HUES64 (cell line): ENCODE measurements around the gene LTN1.

Experiments
- H3K27ac ChIP-seq: 2 replicates; pipeline ENCODE4 v1.7.0; 2013; ENCODE audit warnings: low read depth, low read length, inconsistent platforms
- H3K27me3 ChIP-seq: 2 replicates; pipeline ENCODE4 v1.6.1; 2013; ENCODE audit warnings: mild to moderate bottlenecking, low read length; ENCODE audit not compliant: insufficient read depth
- H3K36me3 ChIP-seq: 2 replicates; pipeline ENCODE4 v1.6.1; 2013; ENCODE audit warnings: mild to moderate bottlenecking, low read length; ENCODE audit not compliant: insufficient read depth
- H3K4me1 ChIP-seq: 2 replicates; pipeline ENCODE4 v1.6.1; 2013; ENCODE audit warnings: mild to moderate bottlenecking, low read length, moderate library complexity; ENCODE audit not compliant: insufficient read depth
- H3K4me3 ChIP-seq: 2 replicates; pipeline ENCODE4 v1.5.1; 2013; ENCODE audit warnings: mild to moderate bottlenecking, low read length, moderate library complexity
- H3K9ac ChIP-seq: 2 replicates; pipeline ENCODE4 v1.6.1; 2013; ENCODE audit warnings: mild to moderate bottlenecking, low read depth, low read length
- H3K9me3 ChIP-seq: 2 replicates; pipeline ENCODE4 v1.6.1; 2013; ENCODE audit warnings: low read depth, low read length; ENCODE audit not compliant: insufficient read depth
- WGBS: fragments of 150-250, 120-280 bp; methylation state at CpG from one replicate; pipeline ENCODE4 v1.1.7; 2013; ENCODE audit warnings: missing lambda C conversion rate; 5-methylcytosine and 5-hydroxymethylcytosine counted together

LTN1 gene

DNA sequence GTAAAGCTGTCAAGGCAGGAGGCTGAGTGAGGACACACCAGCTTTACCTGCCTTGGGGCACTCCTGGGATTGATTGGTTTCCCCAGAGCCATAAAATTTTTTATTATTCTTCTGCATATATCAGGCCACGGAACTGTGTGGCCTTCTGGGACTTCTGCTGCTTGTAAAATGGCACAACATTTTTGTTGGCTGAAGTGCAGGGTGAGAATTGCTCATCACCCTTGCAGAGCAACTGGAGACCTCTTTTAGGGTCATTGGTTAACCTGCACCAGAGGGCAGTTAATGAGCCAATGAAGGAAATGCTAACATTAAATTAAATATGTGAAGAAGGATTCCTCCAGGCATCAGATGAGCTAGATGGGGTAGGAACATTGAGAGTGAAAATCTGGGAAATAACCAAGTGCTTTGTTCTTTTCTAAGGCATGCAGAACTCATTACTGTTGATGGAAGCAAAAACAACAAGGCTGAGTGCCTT, 87.7 kb downstream of the LTN1 start:
- H3K27me3 ChIP-seq, result no peaks in the 10 kb centered on the region
- 92% methylated on average over 1 of the region's 1 CpG for whole genome bisulfite sequencing
- no peak overlapping the region for H3K4me3 ChIP-seq
- H3K9me3 ChIP-seq, result no peaks in the 10 kb centered on the region
- no peak overlapping the region for H3K9ac ChIP-seq
- H3K36me3 ChIP-seq, result no peaks in the 10 kb centered on the region
- no peaks in the 10 kb centered on the region for H3K4me1 ChIP-seq
- H3K27ac ChIP-seq, result no peak overlapping the region

DNA sequence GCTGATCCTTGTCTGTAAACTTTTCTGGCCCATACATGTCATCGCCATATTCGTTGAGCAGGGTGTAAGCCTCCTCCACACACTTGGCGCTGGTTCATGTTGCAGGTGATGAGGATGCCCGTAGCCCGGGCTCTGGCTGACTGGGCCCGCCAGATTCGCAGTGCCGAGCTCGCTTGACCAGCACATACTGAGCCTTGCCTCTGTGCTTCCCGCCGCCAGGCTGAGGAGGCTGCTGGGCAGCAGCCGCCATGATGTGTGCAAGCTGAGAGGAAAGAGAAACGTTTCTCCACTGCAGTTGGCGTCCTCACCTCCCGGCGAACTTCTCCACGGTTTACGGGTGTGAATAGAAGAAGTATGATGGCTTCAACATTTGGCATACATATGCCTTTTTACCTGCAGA, 89.2 kb downstream of the LTN1 start:
- WGBS, result 91% methylated on average over 18 of the region's 18 CpGs
- H3K9ac ChIP-seq, result no peak overlapping the region
- H3K4me1 ChIP-seq, result no peaks in the 10 kb centered on the region
- H3K9me3 ChIP-seq, result no peaks in the 10 kb centered on the region
- H3K4me3 ChIP-seq, result no peak overlapping the region
- no peak overlapping the region for H3K27ac ChIP-seq
- H3K36me3 ChIP-seq, result no peaks in the 10 kb centered on the region
- no peaks in the 10 kb centered on the region for H3K27me3 ChIP-seq

DNA sequence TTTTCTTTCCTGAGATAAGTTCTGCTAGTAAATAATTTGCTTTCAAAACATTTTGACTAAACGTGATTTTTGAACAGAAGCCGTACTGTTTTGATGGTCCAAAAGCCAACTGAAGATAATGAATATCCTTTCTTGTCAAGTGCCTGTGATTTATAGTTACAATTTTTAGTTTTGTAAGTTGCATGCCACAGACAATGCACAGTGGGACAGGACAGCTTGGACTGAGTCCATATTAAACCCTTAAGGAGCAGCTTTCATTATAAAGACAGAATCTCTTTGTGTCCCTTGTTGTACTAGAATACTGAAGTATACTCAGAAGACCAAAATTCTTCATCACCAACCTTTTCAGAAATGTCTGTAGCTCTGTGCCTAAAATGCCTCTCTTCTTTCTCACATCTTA, 92.2 kb downstream of the LTN1 start:
- 98% methylated on average over 2 of the region's 2 CpGs for WGBS

DNA sequence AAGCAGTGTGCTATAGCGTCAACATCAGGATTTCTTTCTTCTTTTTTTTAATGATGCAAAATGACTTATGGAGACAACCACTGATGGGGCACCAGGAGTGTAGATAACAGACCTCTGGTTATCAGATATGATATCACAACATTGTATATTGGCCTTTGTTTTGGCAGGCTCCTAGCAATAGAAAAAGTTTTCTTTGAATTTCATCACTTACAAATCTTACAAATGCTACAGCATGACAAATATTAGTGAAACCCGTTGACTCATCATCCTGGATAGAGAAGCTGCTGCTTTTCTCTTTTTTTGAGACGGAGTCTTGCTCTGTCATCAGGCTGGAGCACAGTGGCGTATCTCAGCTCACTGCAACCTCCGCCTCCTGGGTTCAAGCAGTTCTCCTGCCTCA, 92.9 kb downstream of the LTN1 start:
- H3K9ac ChIP-seq, result no peak overlapping the region

More for the DNA sequence above, 92.2 kb downstream of the LTN1 start:
- no peaks in the 10 kb centered on the region for H3K4me1 ChIP-seq
- no peaks in the 10 kb centered on the region for H3K9me3 ChIP-seq
- no peak overlapping the region for H3K4me3 ChIP-seq
- H3K27me3 ChIP-seq, result no peaks in the 10 kb centered on the region
- H3K36me3 ChIP-seq, result no peaks in the 10 kb centered on the region
- H3K9ac ChIP-seq, result no peak overlapping the region
- H3K27ac ChIP-seq, result no peak overlapping the region

DNA sequence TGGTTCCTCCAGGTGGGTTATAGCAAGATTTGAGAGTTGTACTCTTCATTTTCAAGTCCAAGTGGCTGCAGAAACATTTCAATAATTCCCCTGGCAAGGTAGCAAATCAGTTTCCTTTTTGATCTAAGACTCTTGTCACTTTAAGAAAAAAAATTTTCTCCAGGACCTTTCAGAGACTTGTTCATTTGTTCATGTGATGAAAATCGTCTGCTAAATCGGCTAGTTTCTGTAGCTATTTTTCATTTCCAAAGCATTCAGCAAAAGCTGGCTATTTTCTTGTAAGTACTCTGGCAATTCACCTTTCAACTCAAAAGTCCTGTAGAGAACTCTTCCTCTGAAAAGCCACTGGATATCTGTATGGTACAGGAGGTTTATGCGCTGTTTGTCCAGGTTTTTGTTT, 93.5 kb downstream of the LTN1 start:
- Histone ChIP-seq H3K4me1 (no peaks in the 10 kb centered on the region), H3K4me3 (no peak overlapping the region), H3K27me3 (no peaks in the 10 kb centered on the region), H3K9me3 (no peaks in the 10 kb centered on the region), H3K9ac (no peak overlapping the region), H3K27ac (no peak overlapping the region), H3K36me3 (no peaks in the 10 kb centered on the region)
- WGBS, result 93% methylated on average over 3 of the region's 3 CpGs

More for the DNA sequence above, 92.9 kb downstream of the LTN1 start:
- 93% methylated on average over 5 of the region's 5 CpGs for WGBS
- H3K27me3 ChIP-seq, result no peaks in the 10 kb centered on the region
- H3K4me1 ChIP-seq, result no peaks in the 10 kb centered on the region
- no peak overlapping the region for H3K4me3 ChIP-seq
- H3K9me3 ChIP-seq, result no peaks in the 10 kb centered on the region
- H3K36me3 ChIP-seq, result no peaks in the 10 kb centered on the region
- H3K27ac ChIP-seq, result no peak overlapping the region

DNA sequence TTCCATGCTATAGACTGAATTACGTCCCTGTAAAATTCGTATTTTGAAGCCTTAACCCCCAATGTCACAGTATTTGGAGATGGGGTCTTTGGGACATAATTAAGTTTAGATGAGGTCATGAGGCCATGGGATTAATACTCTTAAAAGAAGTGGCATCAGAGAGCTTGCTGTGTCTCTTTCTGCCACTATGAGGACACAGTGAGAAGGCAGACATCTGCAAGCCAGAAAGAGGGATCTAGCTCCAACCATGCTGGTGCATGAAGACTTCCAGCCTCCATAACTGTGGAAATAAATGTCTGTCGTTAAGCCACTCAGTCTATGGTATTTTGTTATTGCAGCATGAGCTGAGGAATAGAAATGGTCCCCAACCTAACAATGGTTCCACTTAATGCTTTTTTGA, 99.0 kb downstream of the LTN1 start:
- no peaks in the 10 kb centered on the region for H3K27me3 ChIP-seq
- H3K4me1 ChIP-seq, result no peaks in the 10 kb centered on the region
- H3K4me3 ChIP-seq, result no peak overlapping the region
- no peak overlapping the region for H3K27ac ChIP-seq
- no peaks in the 10 kb centered on the region for H3K9me3 ChIP-seq
- WGBS, result 91% methylated on average over 3 of the region's 3 CpGs
- H3K9ac ChIP-seq, result no peak overlapping the region
- no peaks in the 10 kb centered on the region for H3K36me3 ChIP-seq

DNA sequence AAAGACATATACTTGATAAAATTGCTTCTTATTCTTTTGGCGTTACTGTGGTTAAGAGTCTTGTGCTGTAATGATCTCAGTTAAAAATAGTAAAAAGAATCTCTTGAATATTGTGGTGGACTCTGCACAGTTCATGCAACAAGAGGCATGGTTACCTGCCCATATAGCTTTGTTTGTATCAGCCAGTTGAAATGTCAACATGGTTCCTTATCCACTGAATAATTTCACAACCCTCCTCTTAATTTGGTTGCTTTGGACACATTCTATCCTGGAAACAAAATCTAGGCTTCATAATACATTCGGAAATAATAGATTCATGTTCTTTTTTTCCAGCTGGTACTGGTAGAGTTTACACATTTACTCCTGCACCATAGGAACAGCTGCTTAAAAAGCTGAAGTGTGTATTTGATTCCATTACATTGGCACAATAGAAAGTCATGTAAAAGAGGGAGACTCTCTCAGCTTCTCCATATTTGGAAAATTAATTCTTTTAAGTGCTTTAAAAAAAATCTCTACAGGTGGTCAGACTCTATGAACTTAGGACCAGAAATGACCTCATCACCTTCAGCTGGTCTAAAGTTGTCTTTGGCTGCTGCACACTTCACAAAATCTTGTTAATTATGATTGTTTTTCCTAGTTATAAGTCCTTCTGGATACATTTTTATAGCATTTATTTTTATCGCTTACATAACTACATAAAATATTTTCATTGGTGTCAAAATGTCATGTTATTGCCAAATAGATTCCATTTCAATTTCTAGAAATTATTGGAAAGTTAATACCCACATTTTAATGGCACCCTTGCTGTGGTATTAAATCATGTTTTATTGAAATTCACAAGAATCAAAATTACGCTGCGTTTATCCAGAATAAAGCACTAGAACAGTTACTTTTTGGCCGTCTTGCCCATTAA, 100.2 kb downstream of the LTN1 start:
- H3K27ac ChIP-seq, result no peak overlapping the region
- H3K4me1 ChIP-seq, result no peaks in the 10 kb centered on the region
- no peak overlapping the region for H3K9ac ChIP-seq
- WGBS, result 59% methylated on average over 5 of the region's 6 CpGs
- H3K36me3 ChIP-seq, result no peaks in the 10 kb centered on the region
- no peaks in the 10 kb centered on the region for H3K9me3 ChIP-seq
- no peaks in the 10 kb centered on the region for H3K27me3 ChIP-seq
- no peak overlapping the region for H3K4me3 ChIP-seq

DNA sequence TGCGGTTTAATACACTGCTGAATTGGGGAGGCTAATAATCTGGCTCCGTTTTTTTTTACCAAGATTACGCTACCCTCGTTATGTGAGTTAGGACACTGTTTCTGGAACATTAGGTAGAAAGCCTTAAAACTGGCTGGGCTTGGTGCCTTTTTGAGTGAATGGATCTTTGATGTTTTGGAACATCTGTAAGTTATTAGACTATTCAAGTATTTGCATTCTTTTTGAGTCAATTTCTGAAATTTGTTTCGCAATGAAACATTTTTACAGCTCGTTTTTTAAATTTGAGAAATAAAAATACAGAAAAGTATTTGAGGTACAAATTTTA, 106.9 kb downstream of the LTN1 start:
- H3K4me3 ChIP-seq, result no peak overlapping the region
- H3K27me3 ChIP-seq, result no peaks in the 10 kb centered on the region
- no peak overlapping the region for H3K9ac ChIP-seq
- H3K27ac ChIP-seq, result no peak overlapping the region
- WGBS, result 94% methylated on average over 6 of the region's 6 CpGs
- H3K36me3 ChIP-seq, result peaks cover 21% of the 10 kb centered on the region
- H3K4me1 ChIP-seq, result peaks cover 6% of the 10 kb centered on the region
- H3K9me3 ChIP-seq, result no peaks in the 10 kb centered on the region; the same call in 1 of the 2 replicates

DNA sequence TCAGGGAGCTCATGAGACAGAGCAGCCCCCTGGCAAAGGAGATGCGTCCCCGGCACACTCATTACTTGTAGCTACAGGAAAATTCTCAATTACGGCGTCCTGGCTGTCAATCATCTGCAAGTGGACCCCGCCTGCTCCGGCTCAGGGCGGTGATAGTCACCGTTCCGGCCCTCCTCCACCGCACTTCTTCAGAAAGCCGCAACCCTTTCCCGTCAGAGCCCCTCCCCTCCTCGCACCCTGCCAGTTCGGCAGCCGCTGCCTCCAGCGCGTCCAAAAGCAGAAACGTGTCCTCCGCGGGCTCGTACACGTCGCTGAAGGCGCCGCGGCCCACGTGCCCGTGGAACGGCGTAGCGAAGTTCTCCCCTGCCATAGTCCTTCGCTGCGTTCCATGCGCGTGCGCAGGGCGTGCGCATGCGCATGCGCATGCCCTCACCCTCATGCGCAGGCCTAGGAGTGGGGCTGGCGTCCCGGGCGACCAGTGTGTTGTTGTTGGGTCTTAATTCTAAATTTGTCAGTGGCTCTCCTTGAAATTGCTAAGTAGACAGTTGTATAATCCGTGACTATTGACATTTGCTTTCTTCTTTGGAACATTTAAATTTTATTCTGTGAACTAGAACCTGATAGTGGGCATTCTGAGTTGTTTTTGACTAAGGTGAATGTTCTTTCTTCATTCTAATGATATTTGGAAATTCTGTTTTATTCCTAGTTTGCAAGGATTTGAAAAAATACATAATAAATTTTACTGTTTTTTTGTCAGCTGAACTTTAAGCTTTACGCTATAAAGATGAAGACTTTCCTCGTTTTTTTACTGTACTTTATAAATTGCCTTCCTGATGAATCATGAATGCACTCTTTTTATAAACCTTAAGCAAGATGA, 107.5 kb downstream of the LTN1 start:
- H3K27ac ChIP-seq, result peak overlapping the region; percentile 78; the same call in 1 of the 2 replicates
- H3K4me3 ChIP-seq, result peak overlapping the region; percentile 86
- no peaks in the 10 kb centered on the region; the same call in 1 of the 2 replicates for H3K9me3 ChIP-seq
- H3K36me3 ChIP-seq, result peaks cover 25% of the 10 kb centered on the region
- no peaks in the 10 kb centered on the region for H3K27me3 ChIP-seq
- peaks cover 6% of the 10 kb centered on the region for H3K4me1 ChIP-seq
- H3K9ac ChIP-seq, result peak overlapping the region; percentile 88
- WGBS, result 5% methylated on average over 47 of the region's 47 CpGs

DNA sequence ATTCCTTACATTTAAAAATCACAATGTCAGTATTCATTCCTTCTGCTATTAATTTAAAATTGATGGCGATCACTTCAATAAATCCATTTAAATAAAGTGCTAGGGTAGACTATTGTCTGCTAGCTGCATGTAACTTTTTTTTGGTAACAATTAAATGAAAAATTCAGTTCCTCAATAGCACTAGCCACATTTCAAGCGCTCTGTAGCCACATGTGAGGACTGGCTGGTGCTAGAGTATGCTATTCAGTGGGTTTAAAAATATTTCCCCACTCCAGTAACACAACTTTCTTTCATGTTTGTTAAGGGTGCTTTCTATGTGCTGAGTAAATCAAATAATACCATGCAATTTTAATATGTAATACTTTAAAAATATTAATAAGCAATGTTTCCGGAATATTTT, 108.2 kb downstream of the LTN1 start:
- H3K9me3 ChIP-seq, result no peaks in the 10 kb centered on the region; the same call in 1 of the 2 replicates
- peaks cover 32% of the 10 kb centered on the region for H3K36me3 ChIP-seq
- peak overlapping the region; percentile 88 for H3K9ac ChIP-seq
- no peaks in the 10 kb centered on the region for H3K27me3 ChIP-seq
- H3K4me1 ChIP-seq, result peaks cover 6% of the 10 kb centered on the region
- H3K27ac ChIP-seq, result no peak overlapping the region
- WGBS, result 44% methylated on average over 2 of the region's 3 CpGs
- peak overlapping the region; percentile 86 for H3K4me3 ChIP-seq

DNA sequence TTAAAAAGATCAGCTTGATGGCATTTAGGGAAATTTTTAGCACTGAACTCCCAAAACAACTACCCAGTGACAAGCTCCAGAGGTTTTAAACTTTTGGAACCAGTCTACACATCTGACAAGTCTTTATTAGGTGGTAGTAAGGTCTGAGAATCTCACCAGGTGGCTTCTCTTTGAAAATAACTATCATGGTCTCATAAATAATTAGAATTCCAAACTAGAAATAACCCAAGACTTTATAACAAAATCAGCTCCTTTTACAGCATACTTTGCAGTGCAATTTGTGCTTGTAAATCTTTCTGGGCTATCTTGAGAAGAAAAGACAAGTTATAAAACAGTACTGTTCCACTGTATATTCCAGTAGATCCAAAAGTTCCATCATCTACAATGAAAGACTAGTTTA, 108.7 kb downstream of the LTN1 start:
- no peak overlapping the region for H3K27ac ChIP-seq
- H3K27me3 ChIP-seq, result no peaks in the 10 kb centered on the region
- peaks cover 34% of the 10 kb centered on the region for H3K36me3 ChIP-seq
- no peaks in the 10 kb centered on the region; the same call in 1 of the 2 replicates for H3K9me3 ChIP-seq
- H3K4me3 ChIP-seq, result peak overlapping the region; percentile 86
- peak overlapping the region; percentile 88; the same call in 1 of the 2 replicates for H3K9ac ChIP-seq
- H3K4me1 ChIP-seq, result peaks cover 6% of the 10 kb centered on the region
